Activated CD8-positive, alpha-beta memory T cell treated with anti-CD3 and anti-CD28 coated beads for 36 hours (primary cell): Measurements from ENCODE around the gene TGFBR3. TPM values are rescaled to one million over a fixed set of nuclear protein-coding genes. Genes with fewer than 3 reads are reported as not detected.
"Not testable (repeated sequence)": the region's sequence is repeated elsewhere in the genome, so short reads cannot be mapped to it uniquely, and the experiment has no call there.

ENCODE experiments used
- CTCF ChIA-PET: fragments of 350-600 bp; sonication (Branson Sonifier 250); formaldehyde crosslinking; loops from one replicate; lab custom pipeline; 2021; ENCODE audit warnings: antibody characterized with exemption; lab: Charles Lee
- POLR2A ChIA-PET: fragments of 350-600 bp; sonication (Branson Sonifier 250); formaldehyde crosslinking; loops from one replicate; lab custom pipeline; 2021; ENCODE audit warnings: antibody characterized with exemption; lab: Charles Lee
- total RNA-seq, 2 experiments: library from RNA; stranded (reverse); gene quantifications; one replicate each; pipeline ENCODE4 v1.2.3, GENCODE V29; 2021

TGFBR3 gene
- total RNA-seq, 2 experiments from 2014 or later, result 17.3 to 18.7 TPM

- POLR2A ChIA-PET, result no interaction called here
- CTCF ChIA-PET, result interaction anchor here (0.8 kb wide), 1 partner anchor 9 kb away, joined by 3 read pairs; no protein-coding TSS in a partner anchor
These were observed 189.6 kb downstream of the TGFBR3 start for GRCh38 chr1:91696321-91696720.

- ChIA-PET CTCF (no interaction called here), POLR2A (interaction anchor here (0.6 kb wide), 1 partner anchor 133 kb away, joined by 7 read pairs; no protein-coding TSS in a partner anchor)
These were observed 192.4 kb downstream of the TGFBR3 start for GRCh38 chr1:91693557-91693956.

- CTCF ChIA-PET, result no interaction called here
- POLR2A ChIA-PET, result no interaction called here
These were observed 194.4 kb downstream of the TGFBR3 start for GRCh38 chr1:91691525-91691924.

GRCh38 chr1:91689641-91690481, 196.1 kb downstream of the TGFBR3 start:
- POLR2A ChIA-PET, result no interaction called here

GRCh38 chr1:91687452-91687851, 198.5 kb downstream of the TGFBR3 start:
- CTCF ChIA-PET, result no interaction called here
- POLR2A ChIA-PET, result no interaction called here

More at GRCh38 chr1:91689641-91690481, 196.1 kb downstream of the TGFBR3 start:
- CTCF ChIA-PET, result interaction anchor here (0.6 kb wide), 1 partner anchor 1142 kb away, joined by 3 read pairs; no protein-coding TSS in a partner anchor

GRCh38 chr1:91685994-91686393, 200.0 kb downstream of the TGFBR3 start:
- CTCF ChIA-PET, result no interaction called here
- POLR2A ChIA-PET, result no interaction called here

GRCh38 chr1:91684481-91685196, 201.3 kb downstream of the TGFBR3 start:
- ChIA-PET POLR2A (no interaction called here), CTCF (interaction anchor here (0.7 to 1.7 kb wide), 3 partner anchors 11 to 245 kb away, joined by 3 read pairs; no protein-coding TSS in a partner anchor)

- CTCF ChIA-PET, result no interaction called here
- POLR2A ChIA-PET, result no interaction called here
These were observed 202.4 kb downstream of the TGFBR3 start for GRCh38 chr1:91683598-91683951.

GRCh38 chr1:91682882-91683597, 202.9 kb downstream of the TGFBR3 start:
- ChIA-PET CTCF (no interaction called here), POLR2A (no interaction called here)

- CTCF ChIA-PET, result no interaction called here
- POLR2A ChIA-PET, result no interaction called here
These were observed 205.3 kb downstream of the TGFBR3 start for GRCh38 chr1:91680556-91681155.

- CTCF ChIA-PET, result no interaction called here
- POLR2A ChIA-PET, result no interaction called here
These were observed 206.5 kb downstream of the TGFBR3 start for GRCh38 chr1:91679446-91679845.

GRCh38 chr1:91676030-91676429, 209.9 kb downstream of the TGFBR3 start:
- CTCF ChIA-PET, result no interaction called here
- POLR2A ChIA-PET, result no interaction called here

GRCh38 chr1:91674107-91674506, 211.8 kb downstream of the TGFBR3 start:
- CTCF ChIA-PET, result interaction anchor here (1.3 kb wide), 1 partner anchor 11 kb away, joined by 3 read pairs; no protein-coding TSS in a partner anchor
- POLR2A ChIA-PET, result interaction anchor here (0.6 kb wide), 1 partner anchor 156 kb away, joined by 3 read pairs; no protein-coding TSS in a partner anchor

- CTCF ChIA-PET, result interaction anchor here (1.3 kb wide), 1 partner anchor 11 kb away, joined by 3 read pairs; no protein-coding TSS in a partner anchor
These were observed 212.3 kb downstream of the TGFBR3 start for GRCh38 chr1:91673613-91674012.

GRCh38 chr1:91672601-91673161, 213.3 kb downstream of the TGFBR3 start:
- CTCF ChIA-PET, result interaction anchor here (0.6 to 1.3 kb wide), 2 partner anchors 12 to 25 kb away, joined by 3 to 5 read pairs; no protein-coding TSS in a partner anchor

More at GRCh38 chr1:91673613-91674012, 212.3 kb downstream of the TGFBR3 start:
- POLR2A ChIA-PET, result no interaction called here

GRCh38 chr1:91670781-91671180, 215.2 kb downstream of the TGFBR3 start:
- CTCF ChIA-PET, result no interaction called here
- POLR2A ChIA-PET, result no interaction called here

More at GRCh38 chr1:91672601-91673161, 213.3 kb downstream of the TGFBR3 start:
- POLR2A ChIA-PET, result no interaction called here

GRCh38 chr1:91669584-91670350, 216.2 kb downstream of the TGFBR3 start:
- ChIA-PET POLR2A (no interaction called here), CTCF (no interaction called here)

GRCh38 chr1:91666651-91667050, 219.3 kb downstream of the TGFBR3 start:
- CTCF ChIA-PET, POLR2A ChIA-PET: not testable (repeated sequence)
